NCI-H748 (cell line): ENCODE measurements around the gene CNTNAP5.

Experiments used
- DNase-seq: peaks from one replicate; lab custom pipeline; 2025; ENCODE audit not compliant: unreplicated experiment; lab: John Stamatoyannopoulos, UW

CNTNAP5 gene

DNA sequence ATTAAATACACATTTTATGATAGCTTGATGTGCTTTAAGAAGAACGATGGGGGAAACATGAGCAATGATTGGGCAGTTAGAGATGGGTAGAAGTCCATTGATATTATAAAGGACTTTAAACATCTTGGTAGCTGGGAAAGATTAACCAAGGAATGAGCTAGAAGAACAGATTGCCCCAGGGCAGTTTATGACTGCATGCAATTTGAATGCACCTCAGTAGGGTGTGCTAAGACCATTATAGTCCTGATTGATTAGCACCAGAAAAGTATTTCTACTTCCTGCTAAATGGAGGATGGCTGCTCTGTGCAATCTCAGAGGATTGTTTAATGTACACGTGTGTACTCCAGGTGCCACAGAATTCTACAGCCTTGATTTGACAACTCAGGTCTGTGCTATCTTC, 641.9 kb downstream of the CNTNAP5 start:
- DNase-seq, result peak; percentile 4

DNA sequence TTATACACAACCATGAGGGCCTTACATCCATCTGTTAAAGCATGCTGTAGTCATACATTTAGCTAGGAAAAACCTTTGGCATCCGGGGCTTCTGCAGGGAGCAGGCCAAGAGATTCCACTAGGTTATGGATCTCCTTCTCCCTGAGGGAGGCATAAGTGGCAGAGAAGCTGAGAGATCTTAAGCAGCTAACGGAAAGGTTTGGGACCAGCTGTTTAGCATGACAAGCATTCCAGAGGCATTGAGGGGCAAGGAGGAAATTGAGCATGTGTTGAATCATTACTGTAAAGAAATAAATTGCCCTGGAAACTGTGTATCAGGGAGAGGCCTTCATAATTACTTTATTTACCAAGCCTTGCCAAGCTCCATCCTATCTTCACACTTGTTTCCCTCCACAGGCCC, 643.1 kb downstream of the CNTNAP5 start:
- DNase-seq, result no peak

DNA sequence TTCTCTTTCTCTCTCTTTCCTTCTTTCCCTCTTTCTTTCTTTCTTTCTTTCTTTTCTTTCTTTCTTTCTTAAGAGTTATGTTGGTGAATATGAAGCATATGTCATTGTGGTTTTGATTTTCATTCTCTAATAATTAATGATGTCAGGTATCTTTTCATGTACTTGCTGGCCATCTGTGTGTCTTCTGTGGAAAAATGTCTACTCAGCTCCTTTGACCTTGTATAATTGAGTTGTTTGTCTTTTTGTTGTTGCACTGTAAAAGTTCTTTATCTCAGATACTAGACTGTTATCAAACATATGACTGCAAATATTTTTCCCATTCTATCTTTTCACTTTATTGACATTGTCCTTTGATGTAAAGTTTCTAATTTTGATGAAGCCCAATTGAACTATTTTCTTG, 645.1 kb downstream of the CNTNAP5 start:
- DNase-seq, result no peak

DNA sequence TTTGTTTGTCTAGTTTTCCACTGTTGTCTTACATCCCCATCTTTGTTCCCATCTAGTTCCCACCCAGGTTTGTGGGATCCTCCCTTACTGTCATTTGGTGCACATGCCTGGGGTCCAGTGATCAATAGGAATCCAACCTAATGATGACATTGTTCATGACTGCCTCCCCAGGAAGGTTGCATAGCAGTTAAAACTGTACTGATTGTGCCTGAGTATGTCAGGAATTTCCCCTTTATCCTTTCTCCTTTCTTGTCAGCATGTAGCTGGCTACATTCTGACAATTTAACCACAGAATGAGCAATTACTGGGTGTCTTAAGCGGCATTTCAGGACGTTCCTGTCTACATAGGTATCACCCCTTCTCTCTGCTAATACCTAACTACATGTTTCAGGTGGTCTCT, 653.0 kb downstream of the CNTNAP5 start:
- no peak for DNase-seq

DNA sequence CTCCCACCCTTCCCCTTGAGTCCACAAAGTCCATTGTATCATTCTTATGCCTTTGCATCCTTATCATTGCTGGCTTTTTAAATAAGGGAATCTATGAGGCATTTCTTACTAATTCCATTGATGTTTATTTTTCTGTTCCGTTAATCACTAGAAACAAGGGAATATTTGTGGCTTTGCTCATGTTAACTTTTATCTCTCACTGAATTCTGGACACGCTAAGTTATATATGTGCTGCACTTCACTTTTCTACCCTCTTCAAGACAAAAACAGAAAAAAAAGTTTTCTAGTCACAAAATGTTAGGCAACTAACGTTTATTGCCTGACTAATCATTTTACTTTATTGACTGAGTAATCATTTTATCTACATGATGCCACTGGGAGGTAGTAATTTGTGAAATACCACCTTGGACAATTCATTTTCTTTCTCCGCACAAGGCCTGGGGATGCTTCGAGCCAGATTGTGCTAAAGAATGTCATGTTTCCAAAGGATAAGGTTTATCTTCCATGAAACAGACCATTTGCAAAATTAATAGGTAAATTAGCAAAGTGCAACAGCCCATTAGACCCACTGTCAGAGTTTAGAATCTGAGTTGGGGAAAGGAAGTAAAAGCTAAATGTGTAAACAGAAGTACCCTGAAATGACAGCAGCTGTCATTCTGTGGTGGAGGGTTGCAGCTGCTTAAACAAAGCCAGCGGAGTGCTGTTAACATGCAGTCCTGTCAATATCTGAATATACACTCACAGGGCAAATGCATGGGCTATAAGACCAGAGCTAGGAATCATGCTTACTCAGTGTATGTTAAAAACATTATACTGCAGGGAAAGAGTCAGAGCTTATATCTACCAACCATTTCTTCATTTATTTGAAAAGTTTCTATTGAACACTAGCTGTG, 658.7 kb downstream of the CNTNAP5 start:
- peak; percentile 94 for DNase-seq

DNA sequence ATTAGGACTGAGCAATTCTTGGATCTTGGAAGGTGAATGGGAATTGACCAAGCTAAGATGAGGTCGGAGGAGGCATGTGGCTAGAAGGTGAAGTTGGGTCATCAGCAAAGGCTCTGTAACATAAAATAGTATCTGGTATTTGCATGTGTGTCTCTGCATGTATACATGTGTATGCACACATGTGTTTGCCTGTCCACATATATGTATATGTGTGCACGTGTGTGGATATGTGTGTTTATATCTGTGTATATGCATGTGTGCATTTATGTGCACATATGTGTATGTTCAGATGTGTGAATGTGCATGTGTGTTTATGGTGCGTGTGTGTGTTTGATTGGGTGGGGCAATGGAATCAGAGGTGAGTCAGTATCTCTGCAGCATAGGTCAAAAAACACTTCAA, 664.3 kb downstream of the CNTNAP5 start:
- DNase-seq, result no peak

DNA sequence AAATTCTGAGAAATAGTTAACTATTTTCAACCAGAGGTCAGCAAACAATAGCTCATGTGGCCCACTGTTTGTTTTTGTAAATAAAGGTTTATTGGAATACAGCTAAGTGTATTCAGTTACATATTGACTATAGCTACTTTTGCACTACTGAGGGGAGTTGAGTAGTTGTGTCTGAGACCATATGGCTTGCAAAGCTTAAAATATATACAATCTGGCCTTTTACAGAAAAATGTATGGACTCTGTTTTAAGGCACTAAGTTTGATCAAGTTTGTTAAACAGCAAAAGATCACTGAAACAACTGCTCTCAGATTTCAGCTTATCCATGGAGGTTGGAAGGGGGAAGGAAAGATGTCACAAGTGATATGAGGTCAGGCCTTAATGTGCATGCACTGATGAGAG, 667.1 kb downstream of the CNTNAP5 start:
- no peak for DNase-seq

DNA sequence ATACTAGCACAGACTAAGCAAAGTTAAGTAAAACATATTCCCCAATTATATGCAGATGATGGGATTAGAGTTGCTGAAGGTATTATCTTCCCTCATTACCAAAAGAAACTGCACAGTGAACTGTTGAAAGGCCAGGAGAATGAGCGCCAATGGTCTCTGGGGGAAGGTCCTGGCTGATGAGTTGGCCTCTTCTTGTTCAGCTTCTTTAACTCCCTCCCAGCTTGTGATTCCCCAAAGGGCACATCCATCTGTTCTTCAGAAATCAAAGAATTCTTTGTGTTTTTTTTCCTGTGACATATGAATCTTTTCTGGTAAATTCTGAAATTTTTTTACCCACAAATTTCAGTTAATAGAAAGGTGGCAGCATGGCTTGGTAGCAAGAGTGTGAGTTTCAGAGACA, 667.6 kb downstream of the CNTNAP5 start:
- no peak for DNase-seq

DNA sequence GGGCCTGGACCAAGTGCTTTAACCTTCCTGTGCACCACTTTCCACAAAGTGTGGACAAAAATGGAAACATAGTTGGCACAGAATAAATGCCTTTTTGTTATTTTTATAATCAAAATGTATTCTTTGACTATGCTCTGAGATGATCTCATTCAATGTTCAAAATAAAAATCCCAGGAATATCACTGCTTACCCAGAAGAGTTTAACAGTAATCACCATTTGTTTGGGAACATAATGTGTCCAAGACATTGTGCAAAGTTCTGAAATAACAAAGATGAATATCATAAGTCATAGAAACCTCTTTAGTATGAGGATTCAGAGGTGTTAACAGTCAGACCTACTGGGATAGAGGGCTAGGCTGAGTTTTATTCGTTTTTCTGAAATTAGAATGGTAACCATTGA, 668.1 kb downstream of the CNTNAP5 start:
- DNase-seq, result no peak

DNA sequence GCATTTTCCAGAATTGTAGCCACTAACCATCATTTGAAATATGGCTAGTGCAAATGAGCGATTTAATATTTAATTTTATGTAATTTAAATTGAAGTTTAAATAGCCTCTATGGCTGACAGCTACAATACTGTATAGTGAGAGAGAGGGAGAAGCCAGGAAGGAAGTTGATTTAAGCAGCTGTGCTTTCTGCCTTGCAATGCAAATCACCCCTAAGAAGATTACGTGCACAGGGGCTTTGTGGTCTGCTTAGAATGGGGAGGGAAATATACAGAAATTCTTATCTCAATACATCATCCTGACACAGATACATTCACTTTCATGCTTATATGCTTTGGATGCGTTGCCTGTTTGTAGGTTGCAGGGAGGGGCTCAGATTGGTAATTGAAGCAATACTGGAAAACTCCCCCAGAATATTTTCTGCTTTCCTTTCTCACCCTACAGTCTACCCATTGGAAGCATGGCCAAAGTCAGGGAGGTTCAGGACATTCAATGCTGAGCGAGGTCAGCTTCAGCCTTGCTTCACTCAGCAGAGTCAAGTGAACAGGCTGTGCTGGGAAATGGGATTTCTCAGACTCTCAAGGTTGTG, 674.0 kb downstream of the CNTNAP5 start:
- DNase-seq, result no peak

DNA sequence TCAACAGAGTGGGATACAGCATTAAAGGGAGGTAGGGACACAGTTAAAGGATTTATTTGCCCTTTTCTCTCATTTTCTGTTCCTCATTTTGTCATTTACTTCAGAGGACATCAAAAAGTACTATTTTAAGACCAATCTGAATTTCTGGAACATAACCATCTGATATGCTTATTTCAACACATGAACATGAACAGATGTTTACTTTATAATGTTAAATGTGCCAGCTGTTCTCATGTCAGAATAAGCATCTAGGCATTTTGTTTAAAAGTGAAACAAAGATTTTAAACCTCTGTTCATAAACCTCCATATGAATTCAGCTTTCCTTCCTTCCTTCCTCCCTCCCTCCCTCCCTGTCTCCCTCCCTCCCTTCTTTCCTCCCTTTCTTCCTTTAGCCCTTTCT, 677.7 kb downstream of the CNTNAP5 start:
- no peak for DNase-seq

DNA sequence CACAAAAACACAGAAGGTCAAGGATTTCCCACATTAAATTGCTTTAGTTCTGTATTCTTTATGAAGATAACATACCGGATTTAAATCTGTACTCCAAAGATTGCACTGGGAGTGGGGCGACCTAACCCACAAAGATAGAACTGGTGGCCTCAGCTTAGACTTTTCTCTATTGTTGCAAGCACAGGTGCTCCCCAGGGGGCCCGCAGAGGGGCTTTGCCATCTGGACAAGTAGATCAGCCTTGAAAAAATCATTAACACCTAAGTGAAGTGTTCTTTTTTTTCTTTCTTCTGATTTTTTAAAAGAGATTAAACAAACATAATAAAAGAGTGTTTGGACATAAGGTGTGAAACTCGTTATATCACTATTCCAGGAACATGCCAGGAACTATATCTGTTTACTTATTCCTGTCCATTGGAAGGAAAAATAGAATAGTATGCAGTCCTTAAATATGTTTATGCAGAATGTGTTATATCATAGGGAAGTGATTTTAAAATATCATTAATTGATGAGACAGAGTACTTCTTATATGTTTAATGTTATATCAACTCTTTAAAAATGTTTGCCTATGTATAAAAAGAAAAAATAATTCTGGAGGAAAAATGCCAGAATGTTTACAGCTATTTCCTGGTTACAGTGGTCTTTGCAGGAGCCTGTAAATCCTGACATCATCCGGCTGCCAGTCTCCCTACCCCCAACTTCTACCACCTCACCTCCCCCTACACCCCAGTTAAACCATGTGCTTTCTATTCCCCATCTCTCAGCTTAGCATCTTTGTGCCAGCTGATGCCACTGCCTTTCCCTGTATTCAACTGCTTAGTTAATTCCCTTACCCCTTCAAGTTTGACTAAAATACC, 679.2 kb downstream of the CNTNAP5 start:
- DNase-seq, result peak; percentile 8

DNA sequence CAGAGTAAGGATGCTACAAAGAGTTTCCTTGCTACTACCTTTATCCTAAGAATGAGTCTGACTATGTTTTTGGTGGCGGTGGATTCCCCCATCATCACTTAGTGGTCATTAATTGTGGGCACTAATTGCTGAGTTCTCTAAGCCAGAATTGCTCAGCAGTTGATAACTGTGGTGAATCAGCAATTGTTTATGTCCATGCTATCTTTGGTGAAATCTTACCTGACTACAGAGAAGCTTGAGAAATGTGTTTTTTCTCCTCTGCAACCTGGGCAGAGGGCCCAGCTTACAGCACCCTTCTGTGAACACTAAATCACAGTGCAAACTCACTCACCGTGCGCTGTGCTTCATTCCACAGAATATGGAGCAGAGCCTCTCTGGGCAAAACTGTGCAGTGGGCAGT, 683.6 kb downstream of the CNTNAP5 start:
- no peak for DNase-seq

DNA sequence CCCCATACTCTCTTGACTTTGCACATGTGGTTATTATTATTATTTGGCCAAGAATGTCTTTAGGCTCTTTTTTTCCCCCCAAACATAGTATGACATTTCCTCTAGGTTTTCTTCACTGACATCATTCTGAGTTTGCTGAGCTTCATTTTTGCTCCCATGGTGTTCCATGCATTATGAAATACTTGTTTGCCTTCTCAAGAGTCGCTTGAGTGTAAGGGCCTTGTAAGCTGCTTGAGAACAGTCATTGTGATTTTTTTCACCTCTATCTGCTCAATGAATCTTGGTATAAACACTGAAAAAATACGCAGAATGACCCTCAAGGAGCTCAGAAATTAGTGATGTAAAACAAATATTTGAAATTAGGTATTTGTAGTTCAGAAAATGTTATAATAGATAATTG, 688.9 kb downstream of the CNTNAP5 start:
- no peak for DNase-seq

DNA sequence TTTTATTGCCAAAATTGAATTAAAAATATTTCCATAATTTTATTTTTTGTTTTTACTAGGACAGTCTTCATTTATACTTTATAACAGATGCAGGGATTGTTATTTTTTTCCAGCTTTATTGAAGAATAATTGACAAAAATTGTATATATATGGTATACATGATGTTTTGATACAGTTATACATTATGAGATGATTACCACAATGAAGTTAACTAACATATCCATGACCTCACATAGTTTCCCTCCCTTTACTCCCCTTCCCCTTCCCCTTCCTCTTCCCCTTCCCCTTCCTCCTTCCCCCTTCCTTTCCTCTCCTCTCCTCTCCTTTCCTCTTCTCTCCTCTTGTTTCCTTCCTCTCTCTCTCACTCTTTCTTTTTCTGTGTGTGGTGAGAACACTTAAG, 700.1 kb downstream of the CNTNAP5 start:
- no peak for DNase-seq

DNA sequence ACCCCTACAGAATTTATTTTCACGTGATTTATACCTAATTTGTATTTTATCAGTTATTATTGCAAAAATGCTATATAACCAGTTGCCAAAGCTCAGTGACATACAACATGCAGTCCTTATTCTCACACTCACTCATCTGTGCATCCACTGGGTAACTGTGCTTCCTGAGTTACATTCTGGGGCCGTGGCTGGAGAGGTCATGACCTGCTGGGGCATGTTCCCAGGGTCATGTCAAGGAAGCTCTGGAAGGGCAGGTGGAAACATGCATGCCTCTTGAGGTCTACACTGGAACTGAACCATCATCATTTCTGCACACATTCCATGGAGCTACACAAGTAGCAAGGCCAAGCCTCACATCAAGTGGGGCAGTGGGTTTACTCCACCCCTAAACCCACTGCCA, 715.5 kb downstream of the CNTNAP5 start:
- DNase-seq, result no peak

DNA sequence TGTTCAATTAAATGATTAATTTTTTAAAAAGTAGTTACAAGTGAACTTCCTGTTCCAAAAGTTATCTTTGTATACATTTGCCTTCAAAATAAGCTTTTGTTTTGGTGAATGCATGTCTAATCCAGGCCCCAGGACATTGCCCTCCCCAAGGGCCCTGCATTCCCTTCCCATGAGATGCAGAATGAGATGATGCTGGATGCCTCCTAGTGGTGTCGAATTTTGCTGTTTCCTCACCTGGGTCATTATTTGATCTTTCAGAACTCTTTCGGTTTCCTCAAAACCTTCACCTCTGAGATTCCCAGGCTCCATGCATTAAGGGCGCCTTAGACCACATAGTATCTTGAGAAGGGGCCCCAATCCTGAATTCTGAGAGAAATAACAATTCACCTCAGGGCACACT, 728.8 kb downstream of the CNTNAP5 start:
- DNase-seq, result no peak

DNA sequence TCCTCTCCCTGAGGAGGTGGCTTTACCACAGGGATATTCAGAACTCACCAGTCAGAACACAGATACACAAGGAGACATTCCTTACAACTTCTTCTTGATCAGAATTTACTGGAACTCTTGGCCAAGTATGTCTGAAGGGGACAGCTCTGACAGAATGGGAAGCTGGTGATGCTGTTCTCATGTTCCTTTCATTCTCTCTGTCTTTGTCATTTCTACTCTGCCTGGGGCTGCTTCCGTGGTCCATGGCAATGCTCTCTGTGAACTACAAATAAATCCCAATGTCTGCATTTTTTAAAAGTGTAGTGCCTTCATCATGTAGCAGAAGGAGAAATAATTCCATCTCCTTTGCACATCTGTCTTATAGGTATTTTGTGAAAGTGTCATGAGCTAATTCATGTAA, 730.3 kb downstream of the CNTNAP5 start:
- DNase-seq, result no peak

DNA sequence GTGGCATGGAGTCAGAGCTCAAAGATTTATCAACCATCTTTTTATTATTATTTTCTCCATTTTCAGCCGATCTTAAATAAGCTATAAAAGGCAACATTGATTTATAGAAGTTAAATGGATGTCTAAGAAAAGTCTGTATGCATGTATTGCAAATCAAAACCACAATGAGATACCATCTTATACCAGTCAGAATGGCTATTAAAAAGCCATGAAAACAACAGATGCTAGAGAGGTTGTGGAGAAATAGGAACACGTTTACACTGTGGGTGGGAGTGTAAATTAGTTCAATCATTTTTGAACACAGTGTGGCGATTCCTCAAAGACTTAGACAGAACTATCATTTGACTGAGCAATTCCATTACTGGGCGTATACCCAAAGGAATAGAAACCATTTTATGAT, 731.0 kb downstream of the CNTNAP5 start:
- DNase-seq, result no peak

DNA sequence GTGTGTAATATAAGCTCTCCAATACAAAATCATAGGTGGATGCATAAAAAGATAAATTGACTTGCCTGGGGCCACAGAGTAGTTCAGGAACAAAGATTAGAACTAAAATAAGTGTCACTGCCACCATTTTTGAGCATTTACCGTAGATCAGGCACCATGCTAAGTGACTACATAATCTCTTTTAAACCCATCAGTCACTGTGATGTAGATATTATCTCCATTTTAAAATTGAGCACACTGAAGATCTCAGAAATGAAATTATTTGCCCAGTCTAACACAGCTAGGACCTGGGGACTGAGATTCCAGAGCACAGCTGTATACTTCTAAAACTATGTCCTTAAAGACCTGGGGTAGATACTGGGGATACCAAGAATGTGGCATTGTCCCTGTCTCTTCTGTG, 737.3 kb downstream of the CNTNAP5 start:
- no peak for DNase-seq

DNA sequence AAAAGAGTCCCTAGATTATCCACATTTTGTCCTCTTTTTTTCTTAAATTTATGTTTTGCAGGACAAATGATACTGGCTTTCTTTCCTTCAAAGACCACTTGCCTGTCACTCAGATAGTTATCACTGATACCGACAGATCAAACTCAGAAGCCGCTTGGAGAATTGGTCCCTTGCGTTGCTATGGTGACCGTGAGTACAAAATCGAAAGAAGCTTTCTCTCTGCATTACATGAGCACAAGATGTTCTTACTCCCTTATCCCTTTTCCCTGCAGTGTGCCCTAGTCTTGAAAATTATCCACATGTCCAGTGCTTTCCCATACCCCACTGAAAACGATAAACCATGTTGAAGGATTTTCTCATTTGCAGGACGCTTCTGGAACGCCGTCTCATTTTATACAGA, 738.5 kb downstream of the CNTNAP5 start:
- no peak for DNase-seq

DNA sequence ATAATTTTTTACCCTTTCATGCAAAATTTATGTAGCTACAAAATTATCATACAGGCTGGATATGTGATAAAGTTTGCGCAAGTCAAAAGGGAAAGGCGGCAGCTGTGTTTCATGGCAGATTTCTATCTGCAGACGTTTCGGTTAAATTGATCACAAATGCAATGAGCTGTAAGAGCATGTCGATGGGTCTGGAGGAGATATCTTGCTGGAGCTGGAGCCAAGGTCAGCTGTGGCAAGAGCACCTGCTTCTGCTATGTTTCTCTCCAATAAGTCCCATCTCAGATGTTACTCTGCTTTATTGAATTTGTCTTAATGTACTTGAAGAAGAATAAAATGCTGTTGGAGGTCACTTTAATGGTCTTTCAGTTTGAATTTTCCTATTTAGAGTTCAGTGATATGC, 749.7 kb downstream of the CNTNAP5 start:
- no peak for DNase-seq
